ENCODE results near the gene GNG4.

GRCh38 chr1:235669277-235669676, 19.7 kb upstream of the GNG4 start:
- TF ChIP-seq EZH2 (IDR thresholded peaks at IDR 0.05; ENCODE audit: borderline replicate concordance, control insufficient read depth, low read depth, low read length) (no peak), CTCF (IDR thresholded peaks at IDR 0.05 in 2 of 3, conservative IDR thresholded peaks at IDR 0.05 in 1 of 3; ENCODE audit: control insufficient read depth in 2 of 3, extremely low read depth in 1 of 3, insufficient read depth in 1 of 3, low read depth in 3 of 3, low read length in 3 of 3) (no peak), PAX8 (IDR thresholded peaks at IDR 0.05) (no peak), SREBF2 (IDR thresholded peaks at IDR 0.05; ENCODE audit: low read length) (no peak), YY1 (IDR thresholded peaks at IDR 0.05; ENCODE audit: low read depth, low read length) (no peak), SMC3 (IDR thresholded peaks at IDR 0.05; ENCODE audit: borderline replicate concordance, low read length) (no peak), NRF1 (conservative IDR thresholded peaks at IDR 0.05; ENCODE audit: low read depth, low read length) (no peak), E2F4 (IDR thresholded peaks at IDR 0.05; ENCODE audit: low read depth, low read length) (no peak), RAD21 (IDR thresholded peaks at IDR 0.05; ENCODE audit: insufficient read depth, low read depth, low read length) (no peak), MEF2B (IDR thresholded peaks at IDR 0.05; ENCODE audit: partially characterized antibody, poor library complexity, severe bottlenecking) (no peak), POLR2AphosphoS5 (IDR thresholded peaks at IDR 0.05; ENCODE audit: low read length) (no peak), ZBTB4 (CRISPR knock-in tag; IDR thresholded peaks at IDR 0.05) (no peak)
- TF ChIP-seq, protein P1, sequence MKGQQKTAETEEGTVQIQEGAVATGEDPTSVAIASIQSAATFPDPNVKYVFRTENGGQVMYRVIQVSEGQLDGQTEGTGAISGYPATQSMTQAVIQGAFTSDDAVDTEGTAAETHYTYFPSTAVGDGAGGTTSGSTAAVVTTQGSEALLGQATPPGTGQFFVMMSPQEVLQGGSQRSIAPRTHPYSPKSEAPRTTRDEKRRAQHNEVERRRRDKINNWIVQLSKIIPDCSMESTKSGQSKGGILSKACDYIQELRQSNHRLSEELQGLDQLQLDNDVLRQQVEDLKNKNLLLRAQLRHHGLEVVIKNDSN (IDR thresholded peaks at IDR 0.05; ENCODE audit: borderline replicate concordance, extremely low read length, insufficient read depth, low read depth, low read length), result no peak
- TF ChIP-seq, protein P2, sequence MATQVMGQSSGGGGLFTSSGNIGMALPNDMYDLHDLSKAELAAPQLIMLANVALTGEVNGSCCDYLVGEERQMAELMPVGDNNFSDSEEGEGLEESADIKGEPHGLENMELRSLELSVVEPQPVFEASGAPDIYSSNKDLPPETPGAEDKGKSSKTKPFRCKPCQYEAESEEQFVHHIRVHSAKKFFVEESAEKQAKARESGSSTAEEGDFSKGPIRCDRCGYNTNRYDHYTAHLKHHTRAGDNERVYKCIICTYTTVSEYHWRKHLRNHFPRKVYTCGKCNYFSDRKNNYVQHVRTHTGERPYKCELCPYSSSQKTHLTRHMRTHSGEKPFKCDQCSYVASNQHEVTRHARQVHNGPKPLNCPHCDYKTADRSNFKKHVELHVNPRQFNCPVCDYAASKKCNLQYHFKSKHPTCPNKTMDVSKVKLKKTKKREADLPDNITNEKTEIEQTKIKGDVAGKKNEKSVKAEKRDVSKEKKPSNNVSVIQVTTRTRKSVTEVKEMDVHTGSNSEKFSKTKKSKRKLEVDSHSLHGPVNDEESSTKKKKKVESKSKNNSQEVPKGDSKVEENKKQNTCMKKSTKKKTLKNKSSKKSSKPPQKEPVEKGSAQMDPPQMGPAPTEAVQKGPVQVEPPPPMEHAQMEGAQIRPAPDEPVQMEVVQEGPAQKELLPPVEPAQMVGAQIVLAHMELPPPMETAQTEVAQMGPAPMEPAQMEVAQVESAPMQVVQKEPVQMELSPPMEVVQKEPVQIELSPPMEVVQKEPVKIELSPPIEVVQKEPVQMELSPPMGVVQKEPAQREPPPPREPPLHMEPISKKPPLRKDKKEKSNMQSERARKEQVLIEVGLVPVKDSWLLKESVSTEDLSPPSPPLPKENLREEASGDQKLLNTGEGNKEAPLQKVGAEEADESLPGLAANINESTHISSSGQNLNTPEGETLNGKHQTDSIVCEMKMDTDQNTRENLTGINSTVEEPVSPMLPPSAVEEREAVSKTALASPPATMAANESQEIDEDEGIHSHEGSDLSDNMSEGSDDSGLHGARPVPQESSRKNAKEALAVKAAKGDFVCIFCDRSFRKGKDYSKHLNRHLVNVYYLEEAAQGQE (IDR thresholded peaks at IDR 0.05; ENCODE audit: low read depth, low read length), result no peak
